HEK293 (cell line): ENCODE data around the gene AMER1.

ENCODE experiments used
- MEIS1 ChIP-seq: sonication (generic); formaldehyde crosslinking; IDR thresholded peaks from 2 replicates; pipeline ENCODE4 v1.8.1; 2022; ENCODE audit warnings: missing genetic modification reagents, mild to moderate bottlenecking, borderline replicate concordance
- ZBTB1 ChIP-seq: fragments of 450-650 bp; formaldehyde crosslinking; IDR thresholded peaks from 2 replicates; pipeline ENCODE4 v1.5.1; 2016; ENCODE audit warnings: missing biosample characterization, missing genetic modification characterization
- ZBTB6 ChIP-seq: fragments of 450-650 bp; formaldehyde crosslinking; IDR thresholded peaks from 2 replicates; pipeline ENCODE4 v1.5.1; 2017; ENCODE audit warnings: missing biosample characterization, missing genetic modification characterization
- ZFP37 ChIP-seq: fragments of 450-650 bp; formaldehyde crosslinking; IDR thresholded peaks from 2 replicates; pipeline ENCODE4 v1.5.1; 2016; ENCODE audit warnings: missing biosample characterization, missing genetic modification characterization
- ZNF274 ChIP-seq, 2 experiments: fragments of 200-500 bp in 1 of 2; fragments of 450-650 bp in 1 of 2; sonication (Bioruptor generic) in 1 of 2; formaldehyde crosslinking in 1 of 2; IDR thresholded peaks; 2 replicates each; pipeline versions ENCODE4 v1.5.1 to v1.6.1; 2014 to 2016; ENCODE audit warnings: borderline replicate concordance in 1 of 2, inconsistent platforms in 1 of 2, low read length in 1 of 2, missing biosample characterization in 1 of 2, missing genetic modification characterization in 1 of 2
- ZNF416 ChIP-seq: fragments of 450-650 bp; formaldehyde crosslinking; IDR thresholded peaks from 2 replicates; pipeline ENCODE4 v1.5.1; 2016; ENCODE audit warnings: missing biosample characterization, missing genetic modification characterization
- ZNF518A ChIP-seq: fragments of 450-650 bp; formaldehyde crosslinking; conservative IDR thresholded peaks from 2 replicates; pipeline ENCODE4 v1.5.1; 2016; ENCODE audit warnings: low read depth, missing biosample characterization, missing genetic modification characterization
- ZNF645 ChIP-seq: fragments of 450-650 bp; formaldehyde crosslinking; IDR thresholded peaks from 2 replicates; pipeline ENCODE4; 2016; ENCODE audit warnings: missing biosample characterization, missing genetic modification characterization
- ZNF664 ChIP-seq: fragments of 450-650 bp; formaldehyde crosslinking; IDR thresholded peaks from 2 replicates; pipeline ENCODE4 v1.5.1; 2016; ENCODE audit warnings: missing biosample characterization, missing genetic modification characterization
- TF ChIP-seq, protein P1 (sequence below): fragments of 450-650 bp; formaldehyde crosslinking; IDR thresholded peaks from 2 replicates; pipeline ENCODE4 v1.5.1; 2016; ENCODE audit warnings: missing biosample characterization, missing genetic modification characterization
- TF ChIP-seq, protein P2 (sequence below): fragments of 450-650 bp; formaldehyde crosslinking; IDR thresholded peaks from 2 replicates; pipeline ENCODE4 v1.5.1; 2016; ENCODE audit warnings: missing biosample characterization, missing genetic modification characterization, borderline replicate concordance
- TF ChIP-seq, protein P3 (sequence below): fragments of 450-650 bp; formaldehyde crosslinking; IDR thresholded peaks from 2 replicates; pipeline ENCODE4 v1.5.1; 2016; ENCODE audit warnings: missing biosample characterization, missing genetic modification characterization, low read depth

DNA sequence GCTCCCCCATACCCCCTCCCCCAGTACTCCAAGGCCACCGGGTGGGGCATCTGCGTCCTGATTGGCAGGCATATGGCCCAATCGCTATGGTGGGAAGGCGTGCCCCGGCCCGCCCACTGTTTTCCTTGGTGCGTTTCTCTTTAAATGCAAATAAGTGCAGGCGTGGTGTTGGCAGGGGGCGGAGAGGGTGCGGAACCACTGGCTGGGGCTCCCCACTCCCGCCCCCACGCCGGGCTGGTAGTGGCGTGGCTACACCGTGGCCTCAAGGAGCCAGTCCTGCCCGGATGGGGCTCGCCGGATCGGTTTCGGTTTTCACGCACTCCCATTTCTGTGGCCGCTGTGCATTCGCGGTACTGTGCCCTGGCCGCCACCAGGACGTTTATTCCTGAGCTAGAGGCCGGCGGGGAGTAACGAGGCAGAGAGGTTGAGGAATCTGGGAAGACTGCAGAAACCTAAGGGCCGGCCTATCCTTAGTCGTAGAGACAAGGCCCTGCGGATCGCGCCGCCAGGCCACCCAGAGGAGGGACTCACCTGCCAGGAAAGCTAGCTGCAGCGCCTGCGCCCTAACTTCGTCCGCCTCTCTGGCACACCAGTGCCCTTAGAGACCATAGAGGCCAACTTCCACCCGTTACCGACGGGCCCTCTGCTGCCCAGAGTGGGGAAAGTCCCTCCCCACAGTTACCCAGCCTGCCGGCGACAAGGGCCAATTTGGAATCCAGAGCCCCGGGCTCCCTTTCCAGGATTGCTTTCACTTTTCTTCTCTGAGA lies 410 bp upstream of the AMER1 start:
- TF ChIP-seq MEIS1, result no peak
- TF ChIP-seq ZNF664 (tag by site-specific recombination), result no peak
- TF ChIP-seq ZNF518A, result no peak
- TF ChIP-seq, protein P1, sequence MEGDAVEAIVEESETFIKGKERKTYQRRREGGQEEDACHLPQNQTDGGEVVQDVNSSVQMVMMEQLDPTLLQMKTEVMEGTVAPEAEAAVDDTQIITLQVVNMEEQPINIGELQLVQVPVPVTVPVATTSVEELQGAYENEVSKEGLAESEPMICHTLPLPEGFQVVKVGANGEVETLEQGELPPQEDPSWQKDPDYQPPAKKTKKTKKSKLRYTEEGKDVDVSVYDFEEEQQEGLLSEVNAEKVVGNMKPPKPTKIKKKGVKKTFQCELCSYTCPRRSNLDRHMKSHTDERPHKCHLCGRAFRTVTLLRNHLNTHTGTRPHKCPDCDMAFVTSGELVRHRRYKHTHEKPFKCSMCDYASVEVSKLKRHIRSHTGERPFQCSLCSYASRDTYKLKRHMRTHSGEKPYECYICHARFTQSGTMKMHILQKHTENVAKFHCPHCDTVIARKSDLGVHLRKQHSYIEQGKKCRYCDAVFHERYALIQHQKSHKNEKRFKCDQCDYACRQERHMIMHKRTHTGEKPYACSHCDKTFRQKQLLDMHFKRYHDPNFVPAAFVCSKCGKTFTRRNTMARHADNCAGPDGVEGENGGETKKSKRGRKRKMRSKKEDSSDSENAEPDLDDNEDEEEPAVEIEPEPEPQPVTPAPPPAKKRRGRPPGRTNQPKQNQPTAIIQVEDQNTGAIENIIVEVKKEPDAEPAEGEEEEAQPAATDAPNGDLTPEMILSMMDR (tag by site-specific recombination), result no peak
- no peak for TF ChIP-seq ZBTB1 (tag by site-specific recombination)
- TF ChIP-seq, protein P2, sequence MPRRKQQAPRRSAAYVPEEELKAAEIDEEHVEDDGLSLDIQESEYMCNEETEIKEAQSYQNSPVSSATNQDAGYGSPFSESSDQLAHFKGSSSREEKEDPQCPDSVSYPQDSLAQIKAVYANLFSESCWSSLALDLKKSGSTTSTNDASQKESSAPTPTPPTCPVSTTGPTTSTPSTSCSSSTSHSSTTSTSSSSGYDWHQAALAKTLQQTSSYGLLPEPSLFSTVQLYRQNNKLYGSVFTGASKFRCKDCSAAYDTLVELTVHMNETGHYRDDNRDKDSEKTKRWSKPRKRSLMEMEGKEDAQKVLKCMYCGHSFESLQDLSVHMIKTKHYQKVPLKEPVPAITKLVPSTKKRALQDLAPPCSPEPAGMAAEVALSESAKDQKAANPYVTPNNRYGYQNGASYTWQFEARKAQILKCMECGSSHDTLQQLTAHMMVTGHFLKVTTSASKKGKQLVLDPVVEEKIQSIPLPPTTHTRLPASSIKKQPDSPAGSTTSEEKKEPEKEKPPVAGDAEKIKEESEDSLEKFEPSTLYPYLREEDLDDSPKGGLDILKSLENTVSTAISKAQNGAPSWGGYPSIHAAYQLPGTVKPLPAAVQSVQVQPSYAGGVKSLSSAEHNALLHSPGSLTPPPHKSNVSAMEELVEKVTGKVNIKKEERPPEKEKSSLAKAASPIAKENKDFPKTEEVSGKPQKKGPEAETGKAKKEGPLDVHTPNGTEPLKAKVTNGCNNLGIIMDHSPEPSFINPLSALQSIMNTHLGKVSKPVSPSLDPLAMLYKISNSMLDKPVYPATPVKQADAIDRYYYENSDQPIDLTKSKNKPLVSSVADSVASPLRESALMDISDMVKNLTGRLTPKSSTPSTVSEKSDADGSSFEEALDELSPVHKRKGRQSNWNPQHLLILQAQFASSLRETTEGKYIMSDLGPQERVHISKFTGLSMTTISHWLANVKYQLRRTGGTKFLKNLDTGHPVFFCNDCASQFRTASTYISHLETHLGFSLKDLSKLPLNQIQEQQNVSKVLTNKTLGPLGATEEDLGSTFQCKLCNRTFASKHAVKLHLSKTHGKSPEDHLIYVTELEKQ (tag by site-specific recombination), result no peak
- no peak for TF ChIP-seq ZNF274 (IDR thresholded peaks at IDR 0.05; ENCODE audit: low read length)
- TF ChIP-seq ZNF274 (tag by site-specific recombination; IDR thresholded peaks at IDR 0.05; ENCODE audit: borderline replicate concordance), result no peak
- no peak for TF ChIP-seq ZBTB6 (tag by site-specific recombination)
- TF ChIP-seq ZNF416 (tag by site-specific recombination), result no peak
- TF ChIP-seq ZFP37 (tag by site-specific recombination), result no peak
- no peak for TF ChIP-seq ZNF645 (tag by site-specific recombination)
- TF ChIP-seq, protein P3, sequence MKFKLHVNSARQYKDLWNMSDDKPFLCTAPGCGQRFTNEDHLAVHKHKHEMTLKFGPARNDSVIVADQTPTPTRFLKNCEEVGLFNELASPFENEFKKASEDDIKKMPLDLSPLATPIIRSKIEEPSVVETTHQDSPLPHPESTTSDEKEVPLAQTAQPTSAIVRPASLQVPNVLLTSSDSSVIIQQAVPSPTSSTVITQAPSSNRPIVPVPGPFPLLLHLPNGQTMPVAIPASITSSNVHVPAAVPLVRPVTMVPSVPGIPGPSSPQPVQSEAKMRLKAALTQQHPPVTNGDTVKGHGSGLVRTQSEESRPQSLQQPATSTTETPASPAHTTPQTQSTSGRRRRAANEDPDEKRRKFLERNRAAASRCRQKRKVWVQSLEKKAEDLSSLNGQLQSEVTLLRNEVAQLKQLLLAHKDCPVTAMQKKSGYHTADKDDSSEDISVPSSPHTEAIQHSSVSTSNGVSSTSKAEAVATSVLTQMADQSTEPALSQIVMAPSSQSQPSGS, result no peak
